ENCODE results near the gene KLHL2. TPM values are rescaled to one million over a fixed set of nuclear protein-coding genes. Genes with fewer than 3 reads are reported as not detected.

The KLHL2 gene
- total and polyA plus RNA-seq, 9 of the 15 experiments (the other 6 are each of a cell fraction or from before 2014, with no cell fraction given): 2.5 to 11.3 (median 6.1) TPM

- TF ChIP-seq, protein P1, sequence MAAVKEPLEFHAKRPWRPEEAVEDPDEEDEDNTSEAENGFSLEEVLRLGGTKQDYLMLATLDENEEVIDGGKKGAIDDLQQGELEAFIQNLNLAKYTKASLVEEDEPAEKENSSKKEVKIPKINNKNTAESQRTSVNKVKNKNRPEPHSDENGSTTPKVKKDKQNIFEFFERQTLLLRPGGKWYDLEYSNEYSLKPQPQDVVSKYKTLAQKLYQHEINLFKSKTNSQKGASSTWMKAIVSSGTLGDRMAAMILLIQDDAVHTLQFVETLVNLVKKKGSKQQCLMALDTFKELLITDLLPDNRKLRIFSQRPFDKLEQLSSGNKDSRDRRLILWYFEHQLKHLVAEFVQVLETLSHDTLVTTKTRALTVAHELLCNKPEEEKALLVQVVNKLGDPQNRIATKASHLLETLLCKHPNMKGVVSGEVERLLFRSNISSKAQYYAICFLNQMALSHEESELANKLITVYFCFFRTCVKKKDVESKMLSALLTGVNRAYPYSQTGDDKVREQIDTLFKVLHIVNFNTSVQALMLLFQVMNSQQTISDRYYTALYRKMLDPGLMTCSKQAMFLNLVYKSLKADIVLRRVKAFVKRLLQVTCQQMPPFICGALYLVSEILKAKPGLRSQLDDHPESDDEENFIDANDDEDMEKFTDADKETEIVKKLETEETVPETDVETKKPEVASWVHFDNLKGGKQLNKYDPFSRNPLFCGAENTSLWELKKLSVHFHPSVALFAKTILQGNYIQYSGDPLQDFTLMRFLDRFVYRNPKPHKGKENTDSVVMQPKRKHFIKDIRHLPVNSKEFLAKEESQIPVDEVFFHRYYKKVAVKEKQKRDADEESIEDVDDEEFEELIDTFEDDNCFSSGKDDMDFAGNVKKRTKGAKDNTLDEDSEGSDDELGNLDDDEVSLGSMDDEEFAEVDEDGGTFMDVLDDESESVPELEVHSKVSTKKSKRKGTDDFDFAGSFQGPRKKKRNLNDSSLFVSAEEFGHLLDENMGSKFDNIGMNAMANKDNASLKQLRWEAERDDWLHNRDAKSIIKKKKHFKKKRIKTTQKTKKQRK (IDR thresholded peaks at IDR 0.05; ENCODE audit: borderline replicate concordance, low read depth, low read length): peak; percentile 92
- TF ChIP-seq MBD1 (CRISPR knock-in tag; IDR thresholded peaks at IDR 0.05) (no peak), RHOXF2B (CRISPR knock-in tag; conservative IDR thresholded peaks at IDR 0.05) (no peak), NCOA4 (IDR thresholded peaks at IDR 0.05; ENCODE audit: partially characterized antibody) (no peak), ZNF395 (CRISPR knock-in tag; IDR thresholded peaks at IDR 0.05) (0 out of 2 replicates have a peak, but pooled peaks have one; percentile 45), GTF2E2 (tag; IDR thresholded peaks at IDR 0.05) (no peak), DMBX1 (CRISPR knock-in tag; IDR thresholded peaks at IDR 0.05; ENCODE audit: borderline replicate concordance) (no peak), SIN3A (IDR thresholded peaks at IDR 0.05; ENCODE audit: borderline replicate concordance in 2 of 2, control insufficient read depth in 1 of 2, low read depth in 2 of 2, low read length in 2 of 2) (peak; percentile 24 to 70; a peak in 2 of 4 replicates), EP400 (IDR thresholded peaks at IDR 0.05) (peak; percentile 88), HCFC1 (IDR thresholded peaks at IDR 0.05; ENCODE audit: low read depth, low read length) (peak; percentile 8; the same call in 1 of the 2 replicates), RBBP5 (IDR thresholded peaks at IDR 0.05; ENCODE audit: borderline replicate concordance, insufficient read depth, low read length, poor library complexity, severe bottlenecking) (peak; percentile 71), NCOR1 (IDR thresholded peaks at IDR 0.05) (peak; percentile 39), HLTF (IDR thresholded peaks at IDR 0.05) (peak; percentile 75), CREB1 (IDR thresholded peaks at IDR 0.05) (peak; percentile 92), CREB1 (CRISPR knock-in tag; IDR thresholded peaks at IDR 0.05) (peak; percentile 94), MBD2 (IDR thresholded peaks at IDR 0.05; ENCODE audit: borderline replicate concordance, low read depth) (peak; percentile 98), MEIS2 (IDR thresholded peaks at IDR 0.05; ENCODE audit: partially characterized antibody) (no peak)
These were observed 120.1 kb downstream of the KLHL2 start, which contains the start of gene MSMO1 (continued) for GRCh38 chr4:165327211-165328100.
